Lung (tissue), 12 donors: ENCODE results near the gene ZC3H18. TPM values are rescaled to one million over a fixed set of nuclear protein-coding genes. Genes with fewer than 3 reads are reported as not detected.

Experiments
- ATAC-seq: fragments of 200-7000 bp; cut with Tn5 transposase; one replicate; pipeline ENCODE4 v1.9.1; 2020; ENCODE audit warnings: moderate number of reproducible peaks; ENCODE audit not compliant: insufficient read depth, low FRiP score
- DNase-seq, 3 donors: peaks; one replicate each; pipeline ENCODE4 v3.0.0-alpha.2; 2013 to 2017
- H3K27ac ChIP-seq, 2 donors: one replicate each; pipeline ENCODE4 v1.5.1; 2013; ENCODE audit warnings: mild to moderate bottlenecking in 2 of 2, moderate library complexity in 2 of 2, control low read depth in 1 of 2, inconsistent platforms in 1 of 2, low read depth in 1 of 2, low read length in 1 of 2
- H3K27me3 ChIP-seq, 3 donors: one replicate each; pipeline ENCODE4 v1.5.1; 2013; ENCODE audit warnings: low read length in 2 of 3; ENCODE audit not compliant: control insufficient read depth in 3 of 3, insufficient read depth in 3 of 3
- H3K36me3 ChIP-seq, 4 donors: one replicate each; pipeline ENCODE4 v1.5.1; 2013; ENCODE audit warnings: low read length in 4 of 4, mild to moderate bottlenecking in 1 of 4, moderate library complexity in 1 of 4; ENCODE audit not compliant: control insufficient read depth in 4 of 4, insufficient read depth in 4 of 4
- H3K4me1 ChIP-seq, 5 donors: one replicate each; pipeline ENCODE4 v1.5.1; 2013; ENCODE audit warnings: low read length in 5 of 5, mild to moderate bottlenecking in 2 of 5, moderate library complexity in 1 of 5; ENCODE audit not compliant: control insufficient read depth in 5 of 5, insufficient read depth in 5 of 5
- H3K4me3 ChIP-seq: one replicate; pipeline ENCODE4 v1.5.1; 2013; ENCODE audit warnings: mild to moderate bottlenecking, control low read depth, moderate library complexity
- H3K9ac ChIP-seq, 2 donors: one replicate each; pipeline ENCODE4 v1.5.1; 2013; ENCODE audit warnings: low read length in 2 of 2, control low read depth in 1 of 2; ENCODE audit not compliant: insufficient read depth in 1 of 2
- H3K9me3 ChIP-seq, 4 donors: one replicate each; pipeline ENCODE4 v1.5.1; 2013; ENCODE audit warnings: low read length in 3 of 4, mild to moderate bottlenecking in 1 of 4, moderate library complexity in 1 of 4; ENCODE audit not compliant: control insufficient read depth in 4 of 4, insufficient read depth in 3 of 4
- CTCF ChIP-seq: IDR thresholded peaks from 2 replicates; pipeline ENCODE4 v1.5.1; 2012; ENCODE audit warnings: mild to moderate bottlenecking; ENCODE audit errors: control extremely low read depth, extremely low read depth
- WGBS, 2 donors: extraction: QIAGEN DNeasy Blood & Tissue Kit; methylation state at CpG; one replicate each; pipeline ENCODE4 v1.1.7; 2013; 5-methylcytosine and 5-hydroxymethylcytosine counted together
- polyA plus RNA-seq, 2 donors: library from polyadenylated mRNA; stranded (reverse); fragments of 200-250 nt; gene quantifications; one replicate each; pipeline ENCODE4 v1.2.1, GENCODE V29; 2013
- total RNA-seq, 2 donors: library from RNA; depleted of rRNA in 1 of 2; stranded (reverse); fragments of >200 nt in 1 of 2; gene quantifications; one replicate each; pipeline ENCODE4 v1.2.1, GENCODE V29; 2014 to 2021
- donor health status: control.
- donor health status: control.
- donor health status: Bipolar disorder and iron deficiency.
- donor health status: healthy.
- donor health status: DM: yes; HTN: yes; CAD: no.

Gene ZC3H18
- total and polyA plus RNA-seq, 4 donors: 21.2 to 44.0 (median 28.6) TPM

GRCh38 chr16:88631920-88632586 lies 61.9 kb downstream of the ZC3H18 start:
- no peak overlapping the region for H3K4me3 ChIP-seq
- H3K27ac ChIP-seq: no peak overlapping the region
- peaks cover 0 to 7% (median 0%) of the 10 kb centered on the region in 5 donors for H3K4me1 ChIP-seq
- H3K9ac ChIP-seq: no peak overlapping the region
- no peak for ATAC-seq
- H3K36me3 ChIP-seq: peaks cover 0 to 41% (median 8%) of the 10 kb centered on the region in 4 donors
- H3K27me3 ChIP-seq: peaks cover 0 to 11% (median 3%) of the 10 kb centered on the region in 3 donors
- WGBS, 2 donors: 91 to 95% methylated on average over 30 of the region's 30 CpGs
- no peaks in the 10 kb centered on the region for H3K9me3 ChIP-seq
- TF ChIP-seq CTCF: no peak
- DNase-seq: no peak

GRCh38 chr16:88632587-88632930 lies 62.4 kb downstream of the ZC3H18 start:
- ATAC-seq (no peak), DNase-seq (no peak)
- no peak overlapping the region for H3K4me3 ChIP-seq
- H3K4me1 ChIP-seq: peaks cover 0 to 7% (median 0%) of the 10 kb centered on the region in 5 donors
- H3K36me3 ChIP-seq: peaks cover 0 to 39% (median 8%) of the 10 kb centered on the region in 4 donors
- no peak overlapping the region for H3K27ac ChIP-seq
- H3K27me3 ChIP-seq: peaks cover 0 to 16% (median 5%) of the 10 kb centered on the region in 3 donors
- 94 to 96% methylated on average over 11 of the region's 11 CpGs for WGBS, 2 donors
- no peak for TF ChIP-seq CTCF
- H3K9me3 ChIP-seq: no peaks in the 10 kb centered on the region
- H3K9ac ChIP-seq: no peak overlapping the region

- ATAC-seq: peak; percentile 16
- peak in 1 of 3 donors; percentile 21 for DNase-seq
- H3K36me3 ChIP-seq: peaks cover 0 to 31% (median 5%) of the 10 kb centered on the region in 4 donors
- no peaks in the 10 kb centered on the region for H3K9me3 ChIP-seq
- H3K4me1 ChIP-seq: peaks cover 0 to 7% (median 0%) of the 10 kb centered on the region in 5 donors
- H3K9ac ChIP-seq: no peak overlapping the region
- WGBS, 2 donors: 44 to 51% methylated on average over 23 of the region's 23 CpGs
- no peak overlapping the region for H3K4me3 ChIP-seq
- H3K27ac ChIP-seq: no peak overlapping the region
- TF ChIP-seq CTCF: no peak
- H3K27me3 ChIP-seq: peaks cover 0 to 28% (median 13%) of the 10 kb centered on the region in 3 donors
These were observed 63.5 kb downstream of the ZC3H18 start for GRCh38 chr16:88633684-88634140.
